Thyroid gland (tissue), 4 donors: ENCODE results near the gene CLEC18C. TPM values are rescaled to one million over a fixed set of nuclear protein-coding genes. Genes with fewer than 3 reads are reported as not detected.
"Not testable (repeated sequence)": the region's sequence is repeated elsewhere in the genome, so short reads cannot be mapped to it uniquely, and the experiment has no call there.

Experiments
- DNase-seq, 2 donors: peaks; one replicate each; pipeline ENCODE4 v3.0.0-alpha.2; 2019
- H3K27ac ChIP-seq, 3 donors: fragments of 200-600 bp; sonication (generic); 1 replicate in 2 of 3; 2 replicates in 1 of 3; pipeline ENCODE4 v1.5.1; 2016 to 2019; ENCODE audit warnings: mild to moderate bottlenecking in 1 of 3, moderate library complexity in 1 of 3
- H3K27me3 ChIP-seq: fragments of 200-600 bp; sonication (generic); one replicate; pipeline ENCODE4 v1.5.1; 2019
- H3K36me3 ChIP-seq, 2 donors: fragments of 200-600 bp; sonication (generic); one replicate each; pipeline ENCODE4 v1.5.1; 2016 to 2019
- H3K4me1 ChIP-seq, 2 donors: fragments of 200-600 bp; sonication (generic); one replicate each; pipeline ENCODE4 v1.5.1; 2017 to 2019
- H3K4me3 ChIP-seq, 3 donors: fragments of 200-600 bp; sonication (generic); replicated peaks in 1 of 3; 1 replicate in 2 of 3; 2 replicates in 1 of 3; pipeline ENCODE4 v1.5.1; 2016; ENCODE audit warnings: mild to moderate bottlenecking in 1 of 3
- H3K9me3 ChIP-seq: fragments of 200-600 bp; sonication (generic); one replicate; pipeline ENCODE4 v1.5.1; 2017
- CTCF ChIP-seq, 6 experiments: fragments of 200-600 bp in 3 of 6; fragments of 450-650 bp in 3 of 6; sonication (generic) in 3 of 6; IDR thresholded peaks; one replicate each; pipeline ENCODE4 v1.5.1; 2016 to 2019; ENCODE audit warnings: antibody characterized with exemption in 6 of 6, mild to moderate bottlenecking in 2 of 6, inconsistent platforms in 1 of 6, moderate library complexity in 1 of 6
- POLR2A ChIP-seq, 2 donors: fragments of 450-650 bp; IDR thresholded peaks; one replicate each; pipeline ENCODE4 v1.6.1; 2017; ENCODE audit warnings: antibody characterized with exemption in 2 of 2, mild to moderate bottlenecking in 2 of 2, moderate library complexity in 1 of 2
- WGBS, 2 donors: methylation state at CpG; one replicate each; pipeline ENCODE4 v1.1.5; 2017; 5-methylcytosine and 5-hydroxymethylcytosine counted together
- intact Hi-C: fragments of 100-400 bp; cut with DNase I; formaldehyde crosslinking; loops from one replicate; pipeline ENCODE4 v1.15.1; 2023
- total RNA-seq, 4 donors: library from RNA; depleted of rRNA; stranded (reverse); fragments of >200 nt; gene quantifications; one replicate each; pipeline ENCODE4 v1.2.3, GENCODE V29; 2016

The CLEC18C gene
- total RNA-seq, 4 donors from 2014 or later: 0.22 to 0.81 TPM; not detected in 2

- Histone ChIP-seq H3K9me3 (no peaks in the 10 kb centered on the region), H3K36me3 (peaks cover 66 to 74% of the 10 kb centered on the region in 2 donors), H3K4me1 (peaks cover 6 to 11% of the 10 kb centered on the region in 2 donors), H3K4me3 (no peak overlapping the region), H3K27ac (peak overlapping the region in 2 of 3 donors; percentile 42 to 73), H3K27me3 (no peaks in the 10 kb centered on the region)
- intact Hi-C loops: no loop called here
- TF ChIP-seq POLR2A (IDR thresholded peaks at IDR 0.05) (no peak), CTCF (IDR thresholded peaks at IDR 0.05) (peak in 1 of 6 experiments; percentile 14)
- 70 to 71% methylated on average over 2 of the region's 2 CpGs for WGBS, 2 donors
- DNase-seq: peak; percentile 45 to 71
Measured at GRCh38 chr16:70151391-70151790, 22.2 kb upstream of the CLEC18C start.

- WGBS, 2 donors: 84 to 92% methylated on average over 17 of the region's 17 CpGs
- Histone ChIP-seq H3K27ac (peak overlapping the region in 2 of 3 donors; percentile 42 to 73), H3K9me3 (no peaks in the 10 kb centered on the region), H3K27me3 (no peaks in the 10 kb centered on the region), H3K4me1 (peaks cover 6 to 11% of the 10 kb centered on the region in 2 donors), H3K36me3 (peaks cover 73 to 80% of the 10 kb centered on the region in 2 donors), H3K4me3 (no peak overlapping the region)
- intact Hi-C loops: no loop called here
- TF ChIP-seq CTCF (IDR thresholded peaks at IDR 0.05) (no peak), POLR2A (IDR thresholded peaks at IDR 0.05) (no peak)
- DNase-seq: peak in 1 of 2 donors; percentile 41
Measured at GRCh38 chr16:70151941-70152509, 21.6 kb upstream of the CLEC18C start.

- TF ChIP-seq POLR2A (IDR thresholded peaks at IDR 0.05) (no peak), CTCF (IDR thresholded peaks at IDR 0.05) (no peak)
- H3K27ac ChIP-seq: no peak overlapping the region
- H3K36me3 ChIP-seq: peaks cover 78 to 87% of the 10 kb centered on the region in 2 donors
- no peak overlapping the region for H3K4me3 ChIP-seq
- intact Hi-C loops: no loop called here
- no peaks in the 10 kb centered on the region for H3K9me3 ChIP-seq
- WGBS, 2 donors: 95 to 96% methylated on average over 13 of the region's 13 CpGs
- H3K4me1 ChIP-seq: peaks cover 6 to 11% of the 10 kb centered on the region in 2 donors
- DNase-seq: no peak
- no peaks in the 10 kb centered on the region for H3K27me3 ChIP-seq
Measured at GRCh38 chr16:70152578-70153302, 20.8 kb upstream of the CLEC18C start.

- H3K27me3 ChIP-seq, H3K9me3 ChIP-seq, H3K27ac ChIP-seq, H3K4me3 ChIP-seq, intact Hi-C loops, DNase-seq: not testable (repeated sequence)
- peaks cover 69 to 94% of the 10 kb centered on the region in 2 donors for H3K36me3 ChIP-seq
- peaks cover 6 to 11% of the 10 kb centered on the region in 2 donors for H3K4me1 ChIP-seq
- 91 to 96% methylated on average over 10 of the region's 10 CpGs for WGBS, 2 donors
Measured at GRCh38 chr16:70154736-70155135, 18.9 kb upstream of the CLEC18C start.

GRCh38 chr16:70156207-70156978, 17.2 kb upstream of the CLEC18C start:
- no peaks in the 10 kb centered on the region for H3K27me3 ChIP-seq
- intact Hi-C loops: no loop called here
- H3K27ac ChIP-seq: no peak overlapping the region
- H3K36me3 ChIP-seq: peaks cover 70 to 91% of the 10 kb centered on the region in 2 donors
- DNase-seq: no peak
- H3K9me3 ChIP-seq: no peaks in the 10 kb centered on the region
- peaks cover 3 to 5% of the 10 kb centered on the region in 2 donors for H3K4me1 ChIP-seq
- 92 to 94% methylated on average over 29 of the region's 29 CpGs for WGBS, 2 donors
- no peak overlapping the region for H3K4me3 ChIP-seq
- TF ChIP-seq POLR2A (IDR thresholded peaks at IDR 0.05): no peak
- no peak for TF ChIP-seq CTCF (IDR thresholded peaks at IDR 0.05)
